HEK293 (cell line): ENCODE results near the gene TBC1D22A.
A peak's percentile ranks its signal among the peaks of the same experiment; 100 is the strongest.

Experiments used
- CTCF ChIA-PET: fragments of 350-600 bp; formaldehyde crosslinking; extraction: SDS; loops from one replicate; lab custom pipeline; 2021; ENCODE audit warnings: antibody characterized with exemption; lab: Yijun Ruan, JAX
- POLR2A ChIA-PET: fragments of 300-600 bp; formaldehyde crosslinking; extraction: SDS; loops from one replicate; lab custom pipeline; 2020; ENCODE audit warnings: antibody characterized with exemption, inconsistent platforms; lab: Yijun Ruan, JAX
- H3K27ac ChIP-seq: fragments of 200-500 bp; sonication (Bioruptor generic); 2 replicates; pipeline ENCODE4 v1.5.1; 2014; ENCODE audit warnings: low read depth, low read length, control low read depth, inconsistent platforms; ENCODE audit errors: extremely low read depth
- H3K36me3 ChIP-seq, 2 experiments: fragments of 200-500 bp in 1 of 2; sonication (Bioruptor generic) in 1 of 2; 1 replicate in 1 of 2; 2 replicates in 1 of 2; pipeline ENCODE4 v1.5.1; 2014 to 2017; ENCODE audit warnings: inconsistent platforms in 2 of 2, low read length in 2 of 2; ENCODE audit not compliant: control insufficient read depth in 2 of 2, insufficient read depth in 1 of 2
- H3K4me1 ChIP-seq: fragments of 200-500 bp; sonication (Bioruptor generic); 2 replicates; pipeline ENCODE4 v1.5.1; 2014; ENCODE audit warnings: mild to moderate bottlenecking, low read length, inconsistent platforms; ENCODE audit not compliant: control insufficient read depth, insufficient read depth
- H3K4me3 ChIP-seq: 2 replicates; pipeline ENCODE4 v1.5.1; 2011; ENCODE audit warnings: low read depth, mild to moderate bottlenecking, control low read depth, low read length, moderate library complexity
- H3K9me3 ChIP-seq: fragments of 200-500 bp; sonication (Bioruptor generic); 2 replicates; pipeline ENCODE4 v1.5.1; 2014; ENCODE audit warnings: low read depth, low read length, inconsistent platforms; ENCODE audit not compliant: control insufficient read depth, insufficient read depth
- EGR2 ChIP-seq: fragments of 450-650 bp; formaldehyde crosslinking; IDR thresholded peaks from 2 replicates; pipeline ENCODE4 v1.5.1; 2016; ENCODE audit warnings: low read depth, missing biosample characterization, missing genetic modification characterization
- REST ChIP-seq: fragments of 450-650 bp; formaldehyde crosslinking; IDR thresholded peaks from 2 replicates; pipeline ENCODE4 v1.5.1; 2016; ENCODE audit warnings: missing biosample characterization, missing genetic modification characterization
- TRIM28 ChIP-seq: IDR thresholded peaks from 2 replicates; pipeline ENCODE4 v1.6.1; 2011; ENCODE audit warnings: low read length, control low read depth, borderline replicate concordance
- TSHZ1 ChIP-seq: fragments of 450-650 bp; formaldehyde crosslinking; IDR thresholded peaks from 2 replicates; pipeline ENCODE4 v1.5.1; 2016; ENCODE audit warnings: missing biosample characterization, missing genetic modification characterization, borderline replicate concordance
- ZFHX2 ChIP-seq: fragments of 450-650 bp; formaldehyde crosslinking; conservative IDR thresholded peaks from 2 replicates; pipeline ENCODE4 v1.5.1; 2016; ENCODE audit warnings: missing biosample characterization, missing genetic modification characterization
- ZIC2 ChIP-seq: fragments of 450-650 bp; formaldehyde crosslinking; IDR thresholded peaks from 2 replicates; pipeline ENCODE4 v1.5.1; 2016; ENCODE audit warnings: missing biosample characterization, missing genetic modification characterization
- ZNF175 ChIP-seq: fragments of 450-650 bp; formaldehyde crosslinking; IDR thresholded peaks from 2 replicates; pipeline ENCODE4 v1.5.1; 2016; ENCODE audit warnings: missing biosample characterization, missing genetic modification characterization
- ZNF548 ChIP-seq: fragments of 450-650 bp; formaldehyde crosslinking; IDR thresholded peaks from 2 replicates; pipeline ENCODE4 v1.5.1; 2016; ENCODE audit warnings: missing biosample characterization, missing genetic modification characterization
- ZSCAN4 ChIP-seq: fragments of 450-650 bp; formaldehyde crosslinking; IDR thresholded peaks from 2 replicates; pipeline ENCODE4 v1.5.1; 2017; ENCODE audit warnings: missing biosample characterization, missing genetic modification characterization

Gene TBC1D22A

GRCh38 chr22:47148956-47149728 lies 386.7 kb downstream of the TBC1D22A start:
- Histone ChIP-seq H3K27ac (no peak overlapping the region), H3K4me1 (no peaks in the 10 kb centered on the region), H3K9me3 (no peaks in the 10 kb centered on the region), H3K4me3 (no peak overlapping the region), H3K36me3 (no peaks in the 10 kb centered on the region)
- ChIA-PET POLR2A (no interaction called here), CTCF (no interaction called here)
- TF ChIP-seq ZIC2 (tag by site-specific recombination) = no peak
- no peak for TF ChIP-seq TSHZ1 (tag by site-specific recombination)
- TF ChIP-seq ZFHX2 (tag by site-specific recombination) = peak; percentile 35
- TF ChIP-seq ZNF548 (tag by site-specific recombination) = no peak
- TF ChIP-seq EGR2 = peak; percentile 61
- TF ChIP-seq ZNF175 = no peak

- Histone ChIP-seq H3K4me3 (no peak overlapping the region), H3K36me3 (no peaks in the 10 kb centered on the region), H3K4me1 (no peaks in the 10 kb centered on the region), H3K27ac (no peak overlapping the region), H3K9me3 (no peaks in the 10 kb centered on the region)
- POLR2A ChIA-PET = no interaction called here
- CTCF ChIA-PET = interaction anchor here (0.5 kb wide), 1 partner anchor 436 kb away, joined by 3 read pairs; no protein-coding TSS in a partner anchor
- TF ChIP-seq ZSCAN4 (tag by site-specific recombination) = no peak
- no peak for TF ChIP-seq TRIM28
Observed at GRCh38 chr22:47149976-47150375, 387.5 kb downstream of the TBC1D22A start.

- Histone ChIP-seq H3K4me1 (no peaks in the 10 kb centered on the region), H3K27ac (no peak overlapping the region), H3K9me3 (no peaks in the 10 kb centered on the region), H3K4me3 (no peak overlapping the region), H3K36me3 (no peaks in the 10 kb centered on the region)
- ChIA-PET POLR2A (no interaction called here), CTCF (interaction anchor here (0.5 kb wide), 1 partner anchor 436 kb away, joined by 3 read pairs; no protein-coding TSS in a partner anchor)
- no peak for TF ChIP-seq REST
Observed at GRCh38 chr22:47150426-47150825, 388.0 kb downstream of the TBC1D22A start.
